Measurements from ENCODE around the gene ZMYND11.

ZMYND11 gene

GRCh38 chr10:191703-192518 is 56.7 kb downstream of the ZMYND11 start:
- TF ChIP-seq CTCF (IDR thresholded peaks at IDR 0.05; ENCODE audit: low read depth, low read length) = no peak
- Histone ChIP-seq H3K4me1 (no peaks in the 10 kb centered on the region), H3K9me3 (no peaks in the 10 kb centered on the region), H3K27me3 (no peaks in the 10 kb centered on the region), H3K36me3 (no peaks in the 10 kb centered on the region; the same call in 1 of the 2 replicates), H3K4me3 (ENCODE audit: low read depth, low read length) (no peak overlapping the region)
- no peak for DNase-seq

GRCh38 chr10:194281-194680 is 59.0 kb downstream of the ZMYND11 start:
- no peak overlapping the region for H3K4me3 ChIP-seq (ENCODE audit: low read depth, low read length)
- no peak for DNase-seq
- H3K27me3 ChIP-seq = no peaks in the 10 kb centered on the region
- no peaks in the 10 kb centered on the region for H3K4me1 ChIP-seq
- no peaks in the 10 kb centered on the region for H3K9me3 ChIP-seq
- H3K36me3 ChIP-seq = no peaks in the 10 kb centered on the region; the same call in 1 of the 2 replicates
- no peak for TF ChIP-seq CTCF (IDR thresholded peaks at IDR 0.05; ENCODE audit: low read depth, low read length)

- no peaks in the 10 kb centered on the region for H3K36me3 ChIP-seq
- DNase-seq = no peak
- H3K4me1 ChIP-seq = no peaks in the 10 kb centered on the region
- H3K9me3 ChIP-seq = no peaks in the 10 kb centered on the region
- no peak for TF ChIP-seq CTCF (IDR thresholded peaks at IDR 0.05; ENCODE audit: low read depth, low read length)
- no peak overlapping the region for H3K4me3 ChIP-seq (ENCODE audit: low read depth, low read length)
- no peaks in the 10 kb centered on the region for H3K27me3 ChIP-seq
Measured at GRCh38 chr10:200405-200804, 65.2 kb downstream of the ZMYND11 start.

GRCh38 chr10:201328-201771 is 66.1 kb downstream of the ZMYND11 start:
- H3K9me3 ChIP-seq = no peaks in the 10 kb centered on the region
- H3K4me3 ChIP-seq (ENCODE audit: low read depth, low read length) = no peak overlapping the region
- no peaks in the 10 kb centered on the region for H3K36me3 ChIP-seq
- no peak for DNase-seq
- no peak for TF ChIP-seq CTCF (IDR thresholded peaks at IDR 0.05; ENCODE audit: low read depth, low read length)
- H3K4me1 ChIP-seq = no peaks in the 10 kb centered on the region
- H3K27me3 ChIP-seq = no peaks in the 10 kb centered on the region

GRCh38 chr10:208616-209015 is 73.4 kb downstream of the ZMYND11 start:
- Histone ChIP-seq H3K4me1 (no peaks in the 10 kb centered on the region), H3K36me3 (peaks cover 2% of the 10 kb centered on the region; the same call in 1 of the 2 replicates), H3K9me3 (no peaks in the 10 kb centered on the region), H3K4me3 (ENCODE audit: low read depth, low read length) (no peak overlapping the region), H3K27me3 (no peaks in the 10 kb centered on the region)
- TF ChIP-seq CTCF (IDR thresholded peaks at IDR 0.05; ENCODE audit: low read depth, low read length) = no peak
- DNase-seq = no peak

- Histone ChIP-seq H3K9me3 (no peaks in the 10 kb centered on the region), H3K4me1 (no peaks in the 10 kb centered on the region), H3K36me3 (peaks cover 2% of the 10 kb centered on the region; the same call in 1 of the 2 replicates), H3K4me3 (ENCODE audit: low read depth, low read length) (no peak overlapping the region), H3K27me3 (no peaks in the 10 kb centered on the region)
- no peak for DNase-seq
- TF ChIP-seq CTCF (IDR thresholded peaks at IDR 0.05; ENCODE audit: low read depth, low read length) = peak; percentile 22; the same call in 1 of the 2 replicates
Measured at GRCh38 chr10:209357-209756, 74.1 kb downstream of the ZMYND11 start.
